NCI-H1048 (cell line): Measurements from ENCODE around the gene PPP4R3B.
"Not testable (repeated sequence)": the region's sequence is repeated elsewhere in the genome, so short reads cannot be mapped to it uniquely, and the experiment has no call there.

ENCODE experiments used
- DNase-seq: peaks from one replicate; lab custom pipeline; 2025; lab: John Stamatoyannopoulos, UW

Gene PPP4R3B

DNA sequence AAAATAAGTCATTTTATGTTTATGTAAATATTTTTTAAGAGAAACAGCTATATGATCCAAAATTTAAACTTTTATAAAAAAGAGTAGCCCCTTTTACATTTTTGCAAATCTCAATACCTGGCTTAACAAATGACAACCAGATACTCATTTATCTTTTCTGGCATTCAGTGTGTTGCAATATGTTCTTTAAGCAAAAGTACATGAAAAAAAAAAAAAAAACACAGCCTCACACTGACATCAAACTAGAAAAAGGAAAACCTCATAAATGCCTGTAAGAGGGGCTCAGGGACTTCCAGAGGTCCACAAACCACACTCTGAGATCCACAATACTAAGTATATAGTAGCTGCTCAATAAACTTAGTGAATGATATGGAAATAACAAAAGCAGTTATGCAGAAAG, 21.9 kb downstream of the PPP4R3B start:
- DNase-seq = no peak

DNA sequence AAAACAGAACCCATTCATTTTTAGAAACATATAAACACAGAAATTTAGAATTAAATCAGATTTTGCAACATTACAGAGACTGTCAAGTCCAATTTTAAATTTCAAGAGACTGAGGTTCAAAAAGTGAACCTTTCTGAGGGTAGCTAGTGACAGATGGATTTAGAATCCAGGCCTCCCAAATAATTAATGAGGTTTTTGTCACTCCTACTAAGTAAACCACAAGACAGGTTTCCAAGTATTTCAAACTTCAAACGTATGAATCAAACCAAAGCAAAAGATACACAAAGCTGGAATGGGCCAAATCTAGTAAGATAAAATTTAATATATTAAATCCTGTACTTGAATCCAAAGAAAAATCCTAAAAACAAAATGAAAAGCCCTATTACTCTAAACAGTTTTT, 25.3 kb downstream of the PPP4R3B start:
- no peak for DNase-seq

DNA sequence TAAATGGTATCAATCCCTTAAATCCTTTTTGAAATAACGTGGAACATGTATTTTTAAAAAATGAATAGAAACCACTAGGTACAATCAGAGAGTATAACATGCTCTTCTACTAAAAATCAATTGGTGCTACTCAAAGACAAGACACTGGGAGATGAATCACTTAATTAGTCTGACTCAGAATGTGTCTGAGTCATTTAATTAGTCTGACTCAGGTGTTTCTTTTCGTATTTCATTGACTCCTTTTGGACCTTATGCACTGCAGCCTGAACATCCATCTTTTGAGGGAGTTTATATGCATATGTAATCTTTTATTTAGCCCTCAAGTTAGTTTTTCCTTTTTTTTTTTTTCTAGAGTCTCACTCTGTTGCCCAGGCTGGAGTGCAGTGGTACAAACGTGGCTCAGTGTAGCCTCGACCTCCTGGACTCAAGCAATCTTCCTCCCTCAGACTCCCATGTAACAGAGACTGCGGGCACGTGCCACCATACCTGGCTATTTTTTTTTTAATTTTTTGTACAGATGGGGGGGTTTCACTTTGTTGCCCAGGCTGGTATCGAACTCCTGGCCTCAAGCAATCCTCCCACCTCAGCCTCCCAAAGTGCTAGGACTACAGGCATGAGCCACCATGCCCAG, 26.5 kb downstream of the PPP4R3B start:
- no peak for DNase-seq

DNA sequence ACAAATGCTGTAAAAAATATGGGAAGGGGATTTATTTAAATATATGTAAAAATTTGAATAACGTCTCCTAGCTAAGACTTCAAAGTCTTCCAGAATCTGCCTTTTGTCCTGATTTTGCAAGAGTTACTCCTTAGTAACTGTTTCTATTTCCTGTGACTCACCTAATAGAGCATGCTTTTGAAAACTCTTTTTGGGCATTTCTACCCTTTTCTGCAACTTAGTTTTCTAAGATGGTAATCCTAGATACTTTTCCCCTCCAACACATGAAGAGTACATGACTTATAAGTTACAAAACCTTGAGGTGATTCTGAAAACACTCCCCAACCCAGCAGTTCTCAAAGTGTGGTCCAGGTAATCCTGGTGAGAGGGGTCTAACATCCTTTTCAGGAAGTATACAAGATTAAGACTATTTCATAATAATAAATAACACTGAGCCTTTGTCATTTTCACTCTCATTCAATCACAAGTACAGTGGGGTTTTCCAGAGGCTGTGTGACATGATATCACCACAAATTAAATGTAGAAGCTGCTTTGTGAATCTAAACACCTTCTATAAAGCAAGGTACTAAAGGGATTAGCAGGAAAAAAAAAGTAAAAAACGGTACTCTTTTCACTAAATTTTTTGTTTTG, 31.9 kb downstream of the PPP4R3B start:
- DNase-seq = no peak

DNA sequence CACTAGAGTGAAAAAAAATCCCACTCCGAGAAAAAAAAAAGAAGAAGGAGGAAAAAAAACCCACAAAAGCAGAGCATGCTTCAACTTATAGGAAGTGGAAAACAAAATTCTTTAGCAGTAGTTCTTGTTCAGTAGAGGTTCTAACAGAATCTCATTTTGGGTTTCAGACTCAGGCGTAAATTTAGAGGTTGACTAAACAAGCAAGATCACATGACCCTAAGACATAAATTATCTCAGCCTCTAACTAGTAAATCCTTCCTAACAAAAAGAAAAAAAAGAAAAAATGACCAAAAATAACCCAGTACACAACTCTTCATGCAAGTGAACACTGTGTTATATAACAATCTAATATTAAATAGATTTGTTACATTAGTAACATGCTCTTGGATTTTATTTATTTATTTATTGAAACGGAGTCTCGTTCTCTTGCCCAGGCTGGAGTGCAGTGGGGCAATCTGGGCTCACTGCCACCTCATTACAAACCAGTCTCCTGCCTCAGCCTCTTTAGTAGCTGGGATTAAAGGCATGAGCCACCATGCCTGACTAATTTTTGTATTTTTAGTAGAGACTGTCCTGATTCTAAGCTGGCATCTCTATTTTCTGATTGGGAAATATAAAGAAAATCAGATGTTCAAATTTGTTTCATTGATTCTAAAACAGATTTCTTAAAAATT, 35.4 kb downstream of the PPP4R3B start:
- DNase-seq = no peak

DNA sequence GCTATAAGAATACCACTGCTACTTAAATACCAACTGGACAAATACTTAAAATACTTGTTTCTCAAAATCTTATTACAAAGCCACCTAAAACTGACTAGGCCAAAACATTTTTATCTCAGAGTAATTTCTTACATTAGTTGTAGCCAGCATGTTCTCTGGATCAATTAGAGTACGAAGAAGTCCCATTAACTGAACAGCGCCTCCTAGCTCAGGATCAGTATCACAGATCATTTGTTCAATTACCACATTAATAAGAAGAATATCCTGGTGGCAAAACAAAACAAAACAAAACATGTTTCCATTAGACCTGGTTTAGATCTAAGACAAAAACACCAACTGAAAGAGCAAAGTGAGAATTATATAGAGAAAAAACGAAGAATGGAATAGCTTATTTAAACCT, 36.0 kb downstream of the PPP4R3B start:
- DNase-seq = no peak

DNA sequence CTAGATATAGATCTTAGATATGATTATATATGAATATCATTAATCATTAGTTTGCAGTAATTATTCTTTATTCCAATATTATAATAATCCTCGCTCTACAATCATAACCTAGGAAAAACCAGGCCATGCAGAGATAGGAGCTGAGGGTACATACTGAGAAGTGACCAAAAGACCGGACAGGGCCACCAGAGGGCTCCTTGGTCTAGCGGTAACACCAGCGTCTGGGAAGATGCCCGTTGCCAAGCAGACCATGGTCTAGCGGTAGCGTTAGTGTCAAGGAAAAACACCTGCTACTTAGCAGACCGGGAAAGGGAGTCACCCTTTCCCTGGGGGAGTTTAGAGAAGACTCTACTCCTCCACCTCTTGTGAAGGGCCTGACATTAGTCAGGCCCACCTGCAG, 48.4 kb downstream of the PPP4R3B start:
- not testable (repeated sequence) for DNase-seq

DNA sequence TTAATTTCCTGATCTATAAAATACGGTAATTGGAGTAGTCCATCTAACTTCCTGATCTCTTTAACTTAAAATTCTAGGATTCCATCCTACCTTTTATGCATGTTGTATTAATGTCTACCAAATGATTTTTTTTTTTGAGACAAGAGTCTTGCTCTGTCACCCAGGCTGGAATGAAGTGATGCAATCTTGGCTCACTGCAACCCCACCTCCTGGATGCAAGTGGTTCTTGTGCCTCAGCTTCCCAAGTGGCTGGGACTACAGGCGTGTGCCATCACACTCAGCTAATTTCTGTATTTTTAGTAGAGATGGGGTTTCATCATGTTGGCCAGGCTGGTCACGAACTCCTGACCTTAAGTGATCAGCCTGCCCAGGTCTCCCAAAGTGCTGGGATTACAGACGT, 50.1 kb downstream of the PPP4R3B start:
- no peak for DNase-seq

DNA sequence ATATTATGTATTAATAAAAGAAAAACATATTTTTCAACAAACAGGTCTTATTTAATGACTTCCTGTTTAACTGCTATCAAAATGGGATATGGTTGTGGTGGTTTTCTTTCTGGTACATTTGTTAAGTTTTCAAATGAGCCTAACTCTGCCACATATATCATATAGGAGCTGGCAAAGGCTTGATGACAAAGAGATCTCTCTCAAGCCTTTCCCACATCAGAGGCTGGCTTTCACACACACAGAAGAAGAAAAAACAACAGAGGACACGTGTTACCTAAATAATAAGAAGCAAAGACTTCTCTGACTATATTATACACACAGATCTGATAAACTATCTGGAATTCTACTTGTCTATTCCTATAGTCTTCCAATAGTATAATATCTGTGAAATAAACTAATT, 51.8 kb downstream of the PPP4R3B start:
- no peak for DNase-seq

DNA sequence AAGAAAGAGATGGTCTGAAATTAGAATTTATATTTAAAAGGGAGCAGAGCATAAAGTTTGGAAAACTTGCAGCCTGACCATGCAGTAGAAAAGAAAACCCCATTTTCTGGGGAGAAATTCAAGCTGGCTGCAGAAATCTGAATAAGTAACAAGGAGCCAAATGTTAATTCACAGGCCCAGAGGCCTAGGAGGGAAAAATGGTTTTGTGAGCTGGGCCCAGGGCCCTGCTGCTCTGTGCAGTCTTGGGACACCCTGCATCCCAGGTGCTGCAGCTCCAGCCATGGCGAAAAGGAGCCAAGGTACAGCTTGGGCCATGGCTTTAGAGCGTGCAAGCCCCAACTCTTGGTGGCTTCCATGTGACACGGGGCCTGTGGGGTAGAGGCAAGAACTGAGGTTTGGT, 56.6 kb downstream of the PPP4R3B start:
- no peak for DNase-seq

DNA sequence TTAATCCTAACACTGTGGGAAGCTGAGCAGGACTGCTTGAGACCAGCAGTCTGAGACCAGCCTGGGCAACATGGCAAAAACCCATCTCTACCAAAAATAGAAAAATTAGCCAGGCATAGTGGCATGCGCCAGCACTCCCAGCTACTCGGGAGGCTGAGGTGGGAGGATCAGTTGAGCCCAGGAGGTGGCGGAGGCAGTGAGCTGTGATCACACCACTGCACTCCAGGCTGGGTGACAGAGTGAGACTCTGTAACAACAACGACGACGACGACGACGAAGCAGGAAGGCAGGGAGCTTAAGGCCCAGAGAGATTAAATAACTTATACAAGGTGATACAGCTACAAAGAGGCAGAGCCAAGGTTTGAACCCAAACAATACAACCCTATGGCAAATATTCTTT, 60.6 kb downstream of the PPP4R3B start:
- DNase-seq = no peak

DNA sequence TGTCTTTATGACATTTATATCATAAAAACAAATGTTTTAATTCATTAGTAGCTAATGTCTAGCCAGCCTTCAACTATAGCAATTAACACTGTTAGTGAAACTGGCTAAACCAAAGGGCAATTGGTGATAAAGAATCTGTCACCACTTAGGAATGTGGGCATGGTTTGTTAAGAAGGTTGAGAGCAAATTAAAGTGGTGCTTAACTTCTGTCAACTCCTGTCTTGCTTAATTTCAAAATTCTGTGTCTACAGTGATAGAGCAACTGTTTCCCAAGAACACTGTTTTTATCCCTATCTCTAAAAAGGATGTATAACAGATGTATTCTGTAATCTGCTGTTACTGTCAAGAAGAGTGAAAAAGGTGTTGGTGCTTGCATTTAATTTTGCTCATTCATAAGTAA, 61.4 kb downstream of the PPP4R3B start:
- DNase-seq = no peak

DNA sequence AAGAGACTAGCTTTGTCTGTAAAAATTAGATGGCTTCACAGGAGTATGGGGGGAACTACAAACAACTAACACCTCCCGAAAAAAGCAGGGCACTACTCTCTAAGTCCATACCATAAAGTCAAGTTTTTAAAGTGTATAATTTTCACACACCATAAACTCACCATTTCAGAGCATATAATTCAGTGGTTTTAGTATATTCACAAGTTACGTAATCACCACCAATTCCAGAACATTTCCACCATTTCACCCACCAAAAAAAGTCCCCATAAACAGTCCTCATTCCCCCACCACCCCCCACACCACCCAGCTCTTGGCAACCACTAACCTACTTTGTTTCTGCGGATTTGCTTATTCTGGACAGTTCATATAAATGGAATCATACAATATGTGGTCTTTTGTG, 64.1 kb downstream of the PPP4R3B start:
- no peak for DNase-seq

DNA sequence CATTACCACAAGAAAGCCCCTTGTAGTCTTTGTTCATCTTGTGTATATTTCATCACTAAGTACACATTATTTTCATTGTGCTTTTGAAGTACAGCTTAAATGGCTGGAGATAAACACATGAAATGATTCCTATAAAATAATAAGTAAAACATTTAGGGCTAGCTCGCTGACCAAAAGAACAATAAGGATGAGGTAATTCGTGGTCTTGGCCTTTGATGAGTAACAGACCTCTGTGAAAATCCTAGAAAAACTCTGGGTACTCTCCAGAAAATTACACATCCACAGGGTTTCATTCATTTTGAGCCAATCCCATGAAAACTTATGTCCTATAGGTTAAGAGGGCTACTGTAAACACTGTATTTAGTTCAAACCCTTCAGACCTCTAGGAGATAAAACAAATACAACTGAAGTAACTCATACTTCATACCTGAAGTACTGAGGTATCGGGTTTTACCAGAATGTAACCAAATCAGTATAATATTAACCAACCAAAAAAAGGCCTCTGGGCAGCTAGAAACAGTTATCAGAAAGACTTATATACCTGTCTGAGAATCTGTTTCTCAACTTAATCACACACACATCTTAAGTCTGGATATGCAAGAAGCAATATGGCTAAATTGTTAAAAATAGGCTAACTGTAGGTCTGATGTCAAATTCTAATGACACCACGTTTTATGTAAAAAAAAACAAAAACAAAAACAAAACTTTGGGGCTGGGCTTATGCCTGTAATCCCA, 66.9 kb downstream of the PPP4R3B start:
- DNase-seq = no peak

DNA sequence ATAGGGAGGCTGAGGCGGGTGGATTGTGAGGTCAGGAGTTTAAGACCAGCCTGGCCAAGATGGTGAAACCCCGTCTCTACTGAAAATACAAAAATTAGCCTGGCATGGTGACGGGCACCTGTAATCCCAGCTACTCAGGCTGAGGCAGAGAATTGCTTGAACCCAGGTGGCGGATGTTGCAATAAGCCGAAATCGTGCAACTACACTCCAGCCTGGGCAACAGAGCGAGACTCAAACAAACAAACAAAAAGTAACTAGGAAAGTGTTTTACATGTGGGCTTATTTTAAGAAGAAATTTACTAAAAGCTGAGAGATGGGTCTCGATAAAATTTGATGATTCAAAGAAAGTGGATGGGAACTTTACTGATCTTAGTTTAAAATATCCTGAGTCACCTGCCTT, 69.7 kb downstream of the PPP4R3B start:
- not testable (repeated sequence) for DNase-seq

DNA sequence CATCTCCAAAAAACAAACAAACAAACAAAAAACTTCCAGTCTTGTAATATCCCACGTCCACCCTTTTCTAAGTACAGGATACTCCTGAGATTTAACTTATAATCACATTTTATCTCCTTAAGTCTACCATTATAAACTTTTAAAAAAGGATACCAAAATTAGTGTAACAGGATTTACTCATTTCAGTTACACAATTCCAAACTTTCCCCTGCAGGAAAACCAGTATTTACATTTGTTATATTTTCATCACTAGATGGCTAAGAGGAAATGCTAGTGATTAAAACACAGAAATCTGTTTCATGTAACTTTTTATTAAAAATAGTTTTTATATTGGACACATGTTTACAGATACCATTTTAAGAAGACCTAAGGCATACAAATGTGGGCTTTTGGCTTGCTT, 70.4 kb downstream of the PPP4R3B start:
- DNase-seq = no peak

DNA sequence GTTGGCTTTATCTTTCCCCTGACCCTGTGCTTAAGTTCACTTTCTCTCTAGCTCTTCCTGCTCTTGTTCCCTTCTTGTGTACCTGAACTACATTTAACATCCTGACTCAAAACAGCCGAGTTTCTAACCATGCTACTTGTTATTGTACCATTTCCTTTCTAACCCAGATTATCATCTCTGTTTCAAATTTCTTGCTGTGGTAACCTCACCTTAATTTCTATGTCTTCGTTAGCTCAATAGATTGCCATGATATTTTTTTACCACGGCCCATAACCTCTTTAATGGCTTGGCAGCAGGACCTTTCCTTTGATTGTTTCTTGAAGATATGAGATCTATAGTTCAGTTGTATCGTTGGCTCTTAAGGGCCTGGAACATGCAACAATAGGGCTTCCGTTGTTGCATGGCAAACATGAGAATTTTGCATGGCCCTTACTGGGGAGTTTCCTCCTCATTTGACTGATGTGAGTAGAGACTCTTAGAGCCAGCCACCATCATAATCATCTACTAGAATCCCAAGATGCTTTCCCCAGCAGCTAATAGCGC, 86.8 kb downstream of the PPP4R3B start:
- no peak for DNase-seq

DNA sequence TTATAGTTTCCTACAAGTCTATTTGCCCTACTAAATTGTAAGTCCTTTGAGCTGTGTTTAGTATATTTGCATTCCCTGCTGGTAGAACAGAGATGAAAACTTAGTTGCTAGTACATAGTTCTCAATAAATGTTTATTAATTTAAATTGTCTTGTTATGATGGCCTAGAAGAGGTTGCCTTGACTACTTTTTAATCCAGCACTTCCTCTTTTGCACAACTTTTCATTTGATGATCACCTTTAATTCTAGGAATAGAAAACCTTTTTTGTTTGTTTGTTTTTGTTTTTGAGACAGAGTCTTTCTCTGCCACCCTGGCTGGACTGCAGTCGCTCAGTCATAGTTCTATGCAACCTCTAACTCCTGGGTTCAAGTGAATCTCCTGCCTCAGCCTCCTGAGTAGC, 91.2 kb downstream of the PPP4R3B start:
- DNase-seq = no peak

DNA sequence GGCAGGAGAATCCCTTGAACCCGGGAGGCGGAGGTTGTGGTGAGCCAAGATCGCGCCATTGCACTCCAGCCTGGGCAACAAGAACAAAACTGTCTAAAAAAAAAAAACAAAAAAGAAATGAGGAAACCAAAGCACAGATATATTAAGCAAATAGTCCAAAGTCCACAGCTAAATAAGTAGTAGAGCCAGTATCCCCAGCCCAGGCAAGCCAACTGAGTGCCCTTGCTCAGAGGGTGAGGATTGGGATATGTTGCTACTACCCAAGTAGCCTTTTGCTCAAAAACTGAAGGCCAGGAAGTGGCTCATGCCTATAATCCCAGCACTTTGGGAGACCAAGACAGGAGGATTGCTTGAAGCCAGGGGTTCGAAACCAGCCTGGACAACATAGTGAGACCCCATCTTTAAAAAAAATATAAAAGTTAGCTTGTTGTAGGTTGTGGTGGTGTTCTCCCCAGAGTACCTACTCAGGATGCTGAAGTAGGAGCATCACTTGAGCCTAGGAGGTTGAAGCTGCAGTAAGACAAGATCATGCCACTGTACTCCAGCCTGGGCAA, 92.5 kb downstream of the PPP4R3B start:
- DNase-seq = no peak

DNA sequence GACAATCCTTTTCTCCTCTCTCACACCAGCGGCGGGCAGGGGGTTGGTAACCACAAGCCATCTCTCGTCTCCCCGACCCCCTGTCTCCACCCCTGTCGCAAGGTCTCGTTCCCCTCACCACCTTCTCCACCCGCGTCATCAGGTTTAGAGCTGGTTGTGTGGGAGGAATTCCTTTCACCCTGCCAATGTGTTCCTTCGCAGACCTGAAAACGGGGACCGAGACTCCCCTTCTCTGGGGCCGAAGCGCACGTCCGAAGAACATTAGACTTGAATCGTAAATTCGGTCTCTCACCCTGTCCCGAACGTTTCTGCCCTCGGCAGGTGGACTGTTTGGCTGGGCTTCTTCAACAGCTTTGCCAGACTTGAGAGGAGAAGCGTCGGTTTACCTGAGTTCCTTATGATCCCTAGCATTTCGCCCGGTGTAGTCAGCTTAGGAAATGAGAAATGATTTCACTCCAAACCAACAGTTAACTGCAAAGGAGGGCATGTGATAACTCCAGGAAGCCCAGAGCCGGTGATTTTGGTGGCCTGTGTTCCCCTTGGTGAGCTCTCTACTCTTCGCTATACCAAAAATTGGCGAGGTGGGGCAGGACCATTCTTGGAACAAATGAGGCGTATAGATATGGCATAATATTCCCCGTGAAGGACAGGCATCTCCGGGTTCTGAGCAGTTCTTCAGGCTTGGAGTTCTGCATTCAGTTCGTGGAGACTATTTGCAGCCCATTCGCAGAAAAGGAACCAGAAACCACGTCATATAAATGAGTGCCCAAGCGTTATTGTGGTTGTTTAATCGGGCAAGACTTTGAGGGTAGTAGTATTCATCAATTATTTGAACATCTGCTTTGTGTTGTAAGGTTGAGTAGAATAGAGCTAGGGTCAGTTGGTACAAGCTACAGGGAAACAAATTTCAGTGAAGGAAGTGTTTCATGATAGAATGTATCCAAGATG, 97.2 kb downstream of the PPP4R3B start:
- DNase-seq = no peak

DNA sequence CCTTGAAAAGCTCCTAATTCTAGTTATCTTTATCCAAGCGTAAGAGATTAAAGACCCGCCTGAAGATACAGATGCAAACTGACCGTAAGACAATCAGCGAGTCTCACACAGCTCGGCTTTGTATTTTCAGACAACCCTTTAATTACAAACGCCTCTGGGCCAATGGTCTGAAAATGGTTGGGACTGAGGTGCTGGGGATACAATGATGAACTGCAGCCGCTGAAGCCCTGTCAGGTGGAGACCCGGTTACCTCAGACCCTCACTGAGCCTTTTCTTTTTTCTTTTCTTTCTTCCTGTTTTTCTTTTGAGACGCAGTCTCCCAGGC, 98.6 kb downstream of the PPP4R3B start:
- DNase-seq = no peak
